ENCODE results near the gene TNFRSF17. TPM values are rescaled to one million over a fixed set of nuclear protein-coding genes. Genes with fewer than 3 reads are reported as not detected.

The TNFRSF17 gene
- total RNA-seq, 1 donor from 2014 or later, result not detected

- intact Hi-C loops (cut with micrococcal nuclease), result no loop called here
Observed at GRCh38 chr16:11968577-11968976, 3.6 kb downstream of the TNFRSF17 start.

- intact Hi-C loops (cut with micrococcal nuclease), result loop anchor here (10.0 kb wide), 1 partner anchor 565 kb away; no protein-coding TSS in a partner anchor
Observed at GRCh38 chr16:11970292-11970691, 5.3 kb downstream of the TNFRSF17 start.

DNA sequence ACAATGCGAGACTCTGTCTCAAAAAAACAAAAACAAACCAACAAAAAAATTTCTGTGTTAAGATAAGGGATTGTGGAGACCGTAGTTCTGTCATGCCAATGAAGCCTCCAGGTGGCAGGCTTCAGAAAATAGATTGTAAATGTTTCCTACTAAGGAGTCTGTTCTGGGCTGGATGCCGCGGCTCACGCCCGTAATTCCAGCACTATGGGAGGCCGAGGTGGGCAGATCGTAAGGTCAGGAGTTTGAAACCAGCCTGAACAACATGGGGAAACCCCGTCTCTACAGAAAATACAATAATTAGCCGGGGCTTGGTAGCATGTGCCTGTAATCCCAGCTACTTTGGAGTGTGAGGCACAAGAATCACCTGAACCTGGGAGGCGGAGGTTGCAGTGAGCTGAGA is 7.1 kb downstream of the TNFRSF17 start:
- intact Hi-C loops (cut with micrococcal nuclease), result loop anchor here (1.0 to 10.0 kb wide), 2 partner anchors 96 to 563 kb away; no protein-coding TSS in a partner anchor

- intact Hi-C loops (cut with micrococcal nuclease), result loop anchor here (10.0 kb wide), 1 partner anchor 562 kb away; no protein-coding TSS in a partner anchor
Observed at GRCh38 chr16:11973070-11973469, 8.1 kb downstream of the TNFRSF17 start.

- intact Hi-C loops (cut with micrococcal nuclease), result loop anchor here (1.0 to 10.0 kb wide), 7 partner anchors 63 to 1235 kb away; partner anchors contain the start of genes DEXI, NUBP1 and RSL1D1
Observed at GRCh38 chr16:11976850-11977375, 11.9 kb downstream of the TNFRSF17 start.

DNA sequence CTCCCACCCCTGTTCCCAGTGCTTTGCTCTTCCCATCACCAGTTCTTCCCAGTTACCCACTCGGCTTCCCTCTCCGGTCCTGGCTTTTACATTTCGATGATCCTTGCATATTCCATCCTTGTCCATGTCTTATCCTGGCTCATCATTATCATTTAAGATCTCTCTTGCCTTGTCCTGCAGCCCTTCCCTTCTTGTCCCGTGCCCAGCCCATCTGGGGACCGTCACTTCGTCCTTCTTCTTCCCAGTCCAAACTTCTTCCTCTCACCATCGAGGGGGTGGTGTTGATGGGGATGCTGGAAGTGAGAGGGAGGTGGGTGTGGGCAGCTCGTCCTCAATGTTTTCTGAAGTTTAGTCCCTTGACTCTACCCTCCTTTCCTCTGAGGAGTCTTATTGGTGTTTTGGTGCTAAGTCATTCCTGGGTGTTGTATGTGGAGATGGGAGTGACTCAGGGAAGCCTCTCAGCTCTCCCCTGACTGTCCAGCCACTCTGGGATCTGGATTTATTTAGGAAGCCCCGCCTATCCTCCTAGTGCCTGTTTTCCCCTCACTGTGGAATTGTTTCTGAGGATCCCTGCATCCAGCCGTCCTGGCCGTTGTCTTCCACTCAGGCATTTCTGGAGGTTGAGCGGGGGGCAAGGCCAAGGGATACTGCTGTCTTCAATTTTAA is 12.5 kb downstream of the TNFRSF17 start:
- intact Hi-C loops (cut with micrococcal nuclease), result loop anchor here (2.0 to 10.0 kb wide), 3 partner anchors 127 to 1235 kb away; partner anchors contain the start of genes NUBP1 and RSL1D1

DNA sequence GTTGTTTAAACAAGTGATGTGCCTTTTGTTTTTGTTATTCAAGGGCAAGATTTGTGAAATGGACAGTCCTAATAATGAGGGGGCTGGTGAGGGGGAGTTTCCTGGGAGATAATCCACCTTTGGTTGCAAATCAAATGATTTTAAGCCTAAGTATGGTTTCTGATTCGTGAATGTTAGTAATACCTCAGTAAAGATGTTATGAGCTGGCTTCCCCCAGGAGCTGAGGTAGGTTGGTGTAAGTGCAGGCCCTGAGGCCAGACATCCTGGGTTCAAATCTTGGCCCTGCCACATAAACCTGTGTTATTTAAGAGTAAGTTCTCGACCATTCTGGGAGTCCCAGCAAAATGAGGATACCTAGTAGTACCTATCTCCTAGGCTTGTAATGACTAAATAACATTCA is 13.1 kb downstream of the TNFRSF17 start:
- intact Hi-C loops (cut with micrococcal nuclease), result loop anchor here (5.0 to 10.0 kb wide), 2 partner anchors 557 to 1236 kb away; partner anchors contain the start of gene NUBP1

DNA sequence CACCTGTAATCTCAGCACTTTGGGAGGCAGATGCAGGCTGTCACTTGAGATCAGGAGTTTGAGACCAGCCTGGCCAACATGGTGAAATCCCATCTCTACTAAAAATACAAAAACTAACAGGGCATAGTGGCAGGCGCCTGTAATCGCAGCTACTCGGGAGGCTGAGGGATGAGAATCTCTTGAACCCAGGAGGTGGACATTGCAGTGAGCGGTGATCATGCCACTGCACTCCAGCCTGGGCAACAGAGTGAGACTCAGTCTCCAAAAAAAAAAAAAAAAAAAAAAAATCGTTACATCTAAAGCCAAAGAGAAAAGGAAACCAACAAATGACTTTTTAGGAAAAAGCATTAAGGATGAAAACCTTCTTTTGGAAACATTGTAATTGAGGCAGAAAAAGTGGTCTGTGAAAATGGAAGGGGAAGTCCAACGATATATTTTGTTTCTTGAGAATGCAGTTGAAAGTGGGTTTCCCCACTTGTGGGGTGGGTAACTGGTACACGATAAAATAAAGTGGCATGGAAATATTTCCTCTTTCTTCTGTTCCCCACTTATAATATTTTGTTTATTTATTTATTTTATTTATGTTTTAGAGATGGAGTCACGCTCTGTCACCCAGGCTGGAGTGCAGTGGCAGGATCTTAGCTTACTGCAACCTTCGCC is 14.1 kb downstream of the TNFRSF17 start:
- intact Hi-C loops (cut with micrococcal nuclease), result loop anchor here (5.0 to 10.0 kb wide), 2 partner anchors 556 to 1237 kb away; partner anchors contain the start of gene NUBP1

- intact Hi-C loops (cut with micrococcal nuclease), result no loop called here
Observed at GRCh38 chr16:11980136-11980844, 15.3 kb downstream of the TNFRSF17 start.

DNA sequence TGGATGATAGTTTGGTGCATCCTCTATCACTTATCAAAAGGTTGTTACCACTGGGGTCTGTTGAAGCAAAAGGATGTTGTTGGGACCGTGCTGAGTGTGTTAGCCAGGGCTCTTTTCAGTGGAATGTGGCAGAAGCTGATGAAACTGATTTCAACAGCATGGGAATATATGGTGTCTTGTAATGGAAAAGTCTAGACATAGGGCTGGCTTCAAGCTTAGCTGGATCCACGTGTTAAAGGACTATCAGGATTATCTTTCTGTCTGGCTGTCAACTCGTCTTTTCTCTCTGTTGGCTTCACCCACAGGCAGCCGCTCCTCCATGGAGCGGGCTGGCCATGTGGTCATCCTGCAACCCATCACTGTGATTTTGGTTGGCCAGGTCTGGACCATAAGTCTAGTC is 20.2 kb downstream of the TNFRSF17 start:
- intact Hi-C loops (cut with micrococcal nuclease), result no loop called here

DNA sequence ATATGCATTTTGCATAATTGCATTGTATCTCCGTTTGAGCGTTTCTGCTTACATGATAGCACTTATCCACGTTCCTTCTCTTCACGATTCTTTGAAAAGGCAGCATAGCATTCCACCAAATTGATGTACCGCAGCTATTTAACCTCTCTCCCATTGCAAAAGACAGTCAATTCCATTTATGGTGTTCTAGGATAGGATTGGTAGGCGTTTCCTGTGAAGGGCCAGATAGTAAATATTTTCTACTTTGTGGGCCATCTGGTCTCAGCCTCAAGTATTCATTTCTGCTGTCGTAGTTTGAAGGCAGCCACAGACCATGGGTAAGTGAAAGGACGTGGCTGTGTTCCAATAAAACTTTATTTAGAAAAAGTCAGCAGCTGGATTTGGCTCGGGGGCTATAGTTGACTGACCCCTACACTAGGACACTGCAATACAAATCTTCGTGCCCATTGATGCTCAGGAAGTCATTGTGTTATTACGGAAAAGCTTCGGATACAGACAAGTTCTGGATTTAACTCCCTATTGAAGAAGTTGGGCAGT is 21.6 kb downstream of the TNFRSF17 start:
- intact Hi-C loops (cut with micrococcal nuclease), result no loop called here

DNA sequence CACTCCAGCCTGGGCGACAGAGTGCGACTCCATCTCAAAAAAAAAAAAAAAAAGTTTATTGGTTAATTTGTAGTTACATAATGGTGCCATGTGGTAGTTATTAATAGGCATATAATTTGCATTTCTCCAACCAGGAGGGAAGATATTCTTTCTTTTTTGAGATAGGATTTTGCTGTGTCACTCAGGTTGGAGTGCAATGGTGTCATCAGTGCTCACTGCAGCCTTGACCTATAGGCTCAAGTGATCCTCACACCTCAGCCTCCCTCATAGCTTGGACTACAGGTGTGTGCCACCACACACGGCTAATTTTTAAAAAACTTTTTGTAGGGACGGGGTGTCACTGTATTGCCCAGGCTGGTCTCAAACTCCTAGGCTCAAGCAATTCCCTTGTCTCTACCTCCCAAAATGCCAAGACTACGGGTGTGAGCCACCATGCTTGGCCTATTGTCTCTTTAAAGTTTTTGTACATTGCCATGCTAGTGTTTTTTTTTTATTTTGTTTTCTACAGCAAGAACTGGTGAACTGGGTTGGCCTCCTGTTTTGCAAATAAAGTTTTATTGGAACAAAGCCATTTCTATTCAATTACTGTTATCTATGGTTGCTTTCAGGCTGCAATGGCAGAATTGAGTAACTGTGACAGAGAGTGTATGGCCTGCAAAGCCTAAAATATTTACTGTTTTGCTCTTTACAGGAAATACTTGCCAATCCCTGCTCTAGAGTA is 23.4 kb downstream of the TNFRSF17 start:
- intact Hi-C loops (cut with micrococcal nuclease), result no loop called here

- intact Hi-C loops (cut with micrococcal nuclease), result no loop called here
Observed at GRCh38 chr16:11990702-11991390, 25.8 kb downstream of the TNFRSF17 start.

DNA sequence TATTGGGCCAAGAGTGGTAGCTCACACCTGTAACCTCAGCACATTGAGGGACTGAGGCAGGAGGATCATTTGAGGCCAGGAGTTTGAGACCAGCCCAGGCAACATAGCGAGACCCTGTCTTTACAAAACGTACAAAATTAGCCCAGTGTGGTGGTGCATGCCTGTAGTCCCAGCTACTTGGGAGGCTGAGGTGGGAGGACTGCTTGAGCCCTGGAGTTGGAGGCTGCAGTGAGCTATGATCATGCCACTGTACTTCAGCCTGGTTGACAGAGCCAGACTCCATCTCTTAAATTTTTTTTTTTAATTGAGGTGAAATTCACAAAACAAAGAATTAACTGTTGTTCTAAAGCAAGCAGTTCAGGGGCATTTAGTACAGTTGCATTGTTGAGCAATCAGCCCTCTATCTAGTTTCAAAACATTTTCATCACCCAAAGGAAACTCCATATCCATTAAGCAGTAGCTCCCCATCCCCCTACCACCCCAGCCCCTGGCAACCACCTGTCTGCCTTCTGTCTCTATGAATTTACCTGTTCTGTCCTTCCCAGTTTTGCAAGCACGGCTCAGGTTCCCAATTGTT is 27.1 kb downstream of the TNFRSF17 start:
- intact Hi-C loops (cut with micrococcal nuclease), result no loop called here

DNA sequence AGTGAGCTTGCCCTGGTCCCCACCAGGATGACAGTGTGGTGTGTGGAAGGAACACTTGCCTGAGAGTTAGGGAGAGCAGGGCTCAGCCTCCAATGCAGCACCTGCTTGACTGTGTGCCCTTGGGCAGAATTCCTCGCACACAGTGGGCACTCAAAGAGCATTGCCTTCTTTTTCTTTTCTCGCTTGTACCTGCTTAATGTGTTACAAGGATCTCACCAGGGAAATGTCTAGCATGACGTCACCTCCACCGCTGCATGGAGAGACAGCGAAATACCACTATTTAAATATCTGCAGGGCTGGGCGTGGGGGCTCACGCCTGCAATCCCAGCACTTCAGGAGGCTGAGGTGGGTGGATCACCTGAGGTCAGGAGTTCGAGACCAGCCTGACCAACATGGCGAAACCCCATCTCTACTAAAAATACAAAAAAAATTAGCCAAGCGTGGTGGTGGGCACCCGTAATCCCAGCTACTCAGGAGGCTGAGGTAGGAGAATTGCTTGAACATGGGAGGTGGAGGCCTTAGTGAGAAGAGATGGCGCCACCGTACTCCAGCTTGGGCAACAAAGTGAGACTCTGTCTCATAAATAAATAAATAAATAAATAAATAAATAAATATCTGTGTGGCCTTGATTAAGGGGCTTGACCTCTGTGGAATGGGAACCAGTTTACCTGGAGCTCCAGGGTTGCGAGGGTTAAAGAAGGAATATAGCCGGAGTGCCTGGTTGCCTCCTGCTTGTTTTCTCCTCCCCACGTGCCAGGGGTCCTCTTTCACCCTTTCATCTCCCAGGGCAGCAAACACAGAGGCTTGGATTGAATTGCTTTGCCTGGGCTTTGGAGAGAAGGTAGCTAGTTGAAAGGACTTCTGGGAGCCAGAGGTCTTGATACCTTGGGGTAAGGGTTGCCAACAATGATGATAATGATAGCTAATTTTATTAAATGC is 27.8 kb downstream of the TNFRSF17 start:
- intact Hi-C loops (cut with micrococcal nuclease), result no loop called here

DNA sequence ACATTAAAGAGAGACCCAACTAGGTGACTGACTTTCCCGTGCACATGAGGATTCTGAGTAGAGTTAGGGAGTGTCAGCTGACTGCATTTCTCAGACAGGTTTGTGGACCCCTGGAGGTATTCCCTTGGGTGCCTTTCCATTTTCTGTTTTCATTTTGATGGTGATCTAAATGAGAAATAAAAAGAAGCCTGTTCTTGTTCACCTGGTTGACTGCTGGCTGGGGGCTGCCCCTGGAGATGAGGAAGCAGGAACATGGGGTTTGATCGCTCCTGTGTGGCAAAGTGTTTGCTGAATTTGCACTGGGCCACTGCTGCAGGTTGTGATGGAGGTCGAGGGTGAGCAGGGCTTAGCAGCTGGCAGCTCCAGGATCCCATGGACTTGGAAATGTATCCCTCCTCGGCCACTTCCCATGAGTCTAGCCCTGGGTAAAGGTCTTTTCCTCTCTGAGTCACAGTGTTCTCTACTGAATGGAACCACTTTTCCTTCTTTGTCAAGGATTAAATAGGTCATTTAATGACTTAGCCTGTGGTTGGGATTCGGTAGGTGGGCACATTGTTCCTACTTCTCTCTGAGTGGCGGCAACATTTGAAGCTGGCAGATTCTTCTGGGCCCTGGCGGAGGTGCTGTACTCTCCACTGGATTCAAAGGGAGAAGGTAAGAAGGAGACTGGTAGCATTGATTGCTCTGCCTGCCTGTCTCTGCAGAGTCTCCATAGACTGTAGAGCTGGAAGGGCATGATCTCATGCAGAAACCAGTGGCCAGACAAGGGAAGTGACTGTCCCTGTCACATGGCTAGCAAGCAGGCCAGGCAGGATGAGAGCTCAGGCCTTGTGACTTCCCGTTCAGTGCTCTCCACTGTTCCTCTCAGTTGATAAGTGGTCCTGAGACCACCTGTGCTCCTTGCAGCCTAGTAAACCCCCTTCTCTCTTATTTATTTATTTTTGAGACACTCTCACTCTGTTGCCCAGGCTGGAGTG is 29.4 kb downstream of the TNFRSF17 start:
- intact Hi-C loops (cut with micrococcal nuclease), result no loop called here

Data from T-helper 1 cell treated with Interleukin-12 subunit alpha and Interleukin-12 subunit beta and Interleukin-4 antibody, amounts not matched to agents 30 ng/mL and 1 ng/mL, for 36 hours (primary cell).